ENCODE results near the gene EPDR1. TPM values are rescaled to one million over a fixed set of nuclear protein-coding genes. Genes with fewer than 3 reads are reported as not detected.
A peak's percentile ranks its signal among the peaks of the same experiment; 100 is the strongest.

EPDR1 gene
- total RNA-seq, 6 donors from 2014 or later: 57.2 to 107 (median 96.1) TPM

- ATAC-seq (ENCODE audit: low FRiP score in 2 of 2): peak; percentile 36 to 82
- WGBS, 2 donors: 71 to 88% methylated on average over 5 of the region's 5 CpGs
- peak in 1 of 2 donors; percentile 3 for DNase-seq
These were observed 9.9 kb downstream of the EPDR1 start for GRCh38 chr7:37930226-37930948.

GRCh38 chr7:37932543-37932942 lies 12.1 kb downstream of the EPDR1 start:
- H3K27me3 ChIP-seq: no peaks in the 10 kb centered on the region
- no peak for ATAC-seq (ENCODE audit: low FRiP score in 2 of 2)
- no peak for DNase-seq
- TF ChIP-seq POLR2AphosphoS5 (IDR thresholded peaks at IDR 0.05) (no peak), CTCF (IDR thresholded peaks at IDR 0.05) (no peak), POLR2A (IDR thresholded peaks at IDR 0.05) (no peak), EP300 (IDR thresholded peaks at IDR 0.05) (no peak)
- H3K27ac ChIP-seq: no peak overlapping the region
- peaks cover 0 to 32% (median 4%) of the 10 kb centered on the region in 4 donors for H3K4me1 ChIP-seq
- WGBS, 2 donors: 81 to 82% methylated on average over 2 of the region's 2 CpGs
- H3K4me3 ChIP-seq: no peak overlapping the region
- H3K9me3 ChIP-seq: peaks cover 0 to 4% (median 0%) of the 10 kb centered on the region in 4 donors
- H3K36me3 ChIP-seq: no peaks in the 10 kb centered on the region

More at GRCh38 chr7:37930226-37930948, 9.9 kb downstream of the EPDR1 start:
- Histone ChIP-seq H3K27ac (peak overlapping the region in 3 of 4 donors; percentile 54 to 75 (median 55)), H3K9me3 (peaks cover 0 to 5% (median under 1%) of the 10 kb centered on the region in 4 donors), H3K27me3 (no peaks in the 10 kb centered on the region), H3K4me1 (peaks cover 0 to 32% (median 6%) of the 10 kb centered on the region in 4 donors), H3K4me3 (no peak overlapping the region), H3K36me3 (no peaks in the 10 kb centered on the region)
- no peak for TF ChIP-seq CTCF (IDR thresholded peaks at IDR 0.05)
- peak in 1 of 4 donors; percentile 49 for TF ChIP-seq EP300 (IDR thresholded peaks at IDR 0.05)
- no peak for TF ChIP-seq POLR2A (IDR thresholded peaks at IDR 0.05)

- TF ChIP-seq POLR2A (IDR thresholded peaks at IDR 0.05) (no peak), POLR2AphosphoS5 (IDR thresholded peaks at IDR 0.05) (no peak), CTCF (IDR thresholded peaks at IDR 0.05) (no peak), EP300 (IDR thresholded peaks at IDR 0.05) (no peak)
- no peak for DNase-seq
- H3K27me3 ChIP-seq: no peaks in the 10 kb centered on the region
- H3K4me3 ChIP-seq: no peak overlapping the region
- peaks cover 0 to 4% (median 0%) of the 10 kb centered on the region in 4 donors for H3K9me3 ChIP-seq
- H3K36me3 ChIP-seq: no peaks in the 10 kb centered on the region
- peak in 1 of 2 donors; percentile 65 for ATAC-seq (ENCODE audit: low FRiP score in 2 of 2)
- H3K27ac ChIP-seq: no peak overlapping the region
- H3K4me1 ChIP-seq: peaks cover 0 to 28% (median under 1%) of the 10 kb centered on the region in 4 donors
- 90 to 93% methylated on average over 9 of the region's 9 CpGs for WGBS, 2 donors
These were observed 12.7 kb downstream of the EPDR1 start for GRCh38 chr7:37933018-37933566.

GRCh38 chr7:37942934-37943610 lies 22.6 kb downstream of the EPDR1 start:
- peak; percentile 57 to 82 for ATAC-seq (ENCODE audit: low FRiP score in 2 of 2)
- Histone ChIP-seq H3K27ac (no peak overlapping the region), H3K4me3 (no peak overlapping the region), H3K27me3 (no peaks in the 10 kb centered on the region), H3K9me3 (no peaks in the 10 kb centered on the region), H3K4me1 (peaks cover 0 to 16% (median 6%) of the 10 kb centered on the region in 4 donors), H3K36me3 (no peaks in the 10 kb centered on the region)
- WGBS, 2 donors: 56 to 66% methylated on average over 11 to 12 of the region's 12 CpGs
- TF ChIP-seq EP300 (IDR thresholded peaks at IDR 0.05): no peak
- no peak for TF ChIP-seq POLR2A (IDR thresholded peaks at IDR 0.05)
- TF ChIP-seq CTCF (IDR thresholded peaks at IDR 0.05): no peak
- no peak for TF ChIP-seq POLR2AphosphoS5 (IDR thresholded peaks at IDR 0.05)
- DNase-seq: peak; percentile 31 to 43
